Islet precursor cell (in vitro differentiated cells): ENCODE results near the gene CYP1A1.
"Not testable (repeated sequence)": the region's sequence is repeated elsewhere in the genome, so short reads cannot be mapped to it uniquely, and the experiment has no call there.

Experiments used
- DNase-seq: peaks from one replicate; pipeline ENCODE4 v3.0.0-alpha.2; 2018

The CYP1A1 gene

DNA sequence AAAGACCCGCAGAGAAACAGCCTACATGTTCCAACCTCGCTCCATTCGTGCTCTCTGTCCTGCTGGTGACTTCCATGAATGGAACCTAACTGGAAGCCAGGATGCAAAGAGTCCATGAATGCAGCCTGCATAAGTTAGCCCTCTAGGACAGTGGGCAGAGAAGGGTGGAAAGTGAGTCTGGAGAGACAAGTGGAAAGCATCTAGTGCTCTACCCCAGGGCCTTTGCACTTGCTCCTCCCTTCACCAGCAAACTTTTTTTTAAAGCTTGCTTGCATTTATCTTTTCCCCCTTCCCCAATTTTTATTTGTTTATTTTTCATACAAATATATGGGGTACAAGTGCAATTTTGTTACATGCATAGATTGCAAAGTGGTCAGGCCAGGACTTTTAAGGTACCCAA lies 7.9 kb upstream of the CYP1A1 start:
- no peak for DNase-seq

DNA sequence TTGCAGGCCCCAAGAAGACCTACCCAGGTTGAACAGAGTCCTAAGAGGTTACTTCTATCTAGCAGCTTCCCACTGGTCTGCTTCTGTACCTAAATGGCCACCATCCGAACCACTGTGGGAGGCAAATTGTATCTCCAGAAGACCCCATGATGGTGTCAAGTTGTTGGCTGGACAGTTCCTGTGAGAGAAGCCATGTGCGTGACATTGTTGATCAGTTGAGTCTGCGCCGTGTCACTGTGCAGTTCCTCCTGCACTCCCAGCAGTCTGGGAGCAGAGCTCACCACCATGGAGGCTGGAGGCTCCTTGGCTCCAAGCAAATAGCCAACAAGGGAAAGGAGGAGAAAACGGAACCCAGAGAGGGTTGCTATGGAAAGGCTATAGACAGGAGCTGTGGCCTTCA lies 7.5 kb upstream of the CYP1A1 start:
- no peak for DNase-seq

DNA sequence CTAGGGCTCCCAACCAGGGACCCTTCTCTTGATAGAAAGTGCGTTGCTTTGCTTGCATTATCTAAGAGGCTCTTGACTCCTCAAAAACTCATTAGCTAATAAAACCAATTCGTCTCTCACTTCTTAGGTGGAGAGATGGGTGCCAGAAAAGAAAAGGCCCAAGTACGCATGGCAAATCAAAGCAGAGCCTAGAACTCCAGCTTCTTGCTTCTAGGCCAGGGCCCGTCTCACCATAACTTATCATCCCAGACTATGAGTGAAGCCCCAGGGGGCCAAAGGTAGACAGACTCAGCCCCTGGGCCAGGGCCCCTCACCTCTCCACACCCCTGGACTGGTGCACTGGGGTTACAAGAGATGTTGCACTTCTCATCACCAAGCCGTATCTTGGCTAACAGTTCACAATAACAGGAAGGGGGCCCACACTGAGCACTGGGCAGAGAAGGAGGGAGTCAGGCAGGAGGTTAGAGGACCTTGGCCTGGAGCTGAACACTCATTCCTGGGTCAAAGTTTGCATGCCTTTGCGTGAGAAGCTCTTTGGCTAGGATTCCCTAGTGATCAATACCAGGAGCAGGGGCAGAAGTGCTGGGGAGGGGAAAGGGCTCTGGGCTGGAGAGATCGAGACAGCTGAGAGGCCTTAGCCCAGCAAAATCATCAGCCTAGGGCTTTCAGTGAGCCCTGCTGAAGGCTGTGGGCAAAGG lies 5.4 kb upstream of the CYP1A1 start:
- DNase-seq, result no peak

DNA sequence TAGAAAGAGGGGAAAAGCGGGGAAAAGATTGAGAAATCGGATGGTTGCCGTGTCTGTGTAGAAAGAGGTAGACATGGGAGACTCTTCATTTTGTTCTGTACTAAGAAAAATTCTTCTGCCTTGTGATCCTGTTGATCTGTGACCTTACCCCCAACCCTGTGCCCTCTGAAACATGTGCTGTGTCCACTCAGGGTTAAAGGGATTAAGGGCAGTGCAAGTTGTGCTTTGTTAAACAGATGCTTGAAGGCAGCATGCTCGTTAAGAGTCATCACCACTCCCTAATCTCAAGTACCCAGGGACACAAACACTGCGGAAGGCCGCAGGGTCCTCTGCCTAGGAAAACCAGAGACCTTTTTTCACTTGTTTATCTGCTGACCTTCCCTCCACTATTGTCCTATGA lies 4.0 kb upstream of the CYP1A1 start:
- DNase-seq, result not testable (repeated sequence)

DNA sequence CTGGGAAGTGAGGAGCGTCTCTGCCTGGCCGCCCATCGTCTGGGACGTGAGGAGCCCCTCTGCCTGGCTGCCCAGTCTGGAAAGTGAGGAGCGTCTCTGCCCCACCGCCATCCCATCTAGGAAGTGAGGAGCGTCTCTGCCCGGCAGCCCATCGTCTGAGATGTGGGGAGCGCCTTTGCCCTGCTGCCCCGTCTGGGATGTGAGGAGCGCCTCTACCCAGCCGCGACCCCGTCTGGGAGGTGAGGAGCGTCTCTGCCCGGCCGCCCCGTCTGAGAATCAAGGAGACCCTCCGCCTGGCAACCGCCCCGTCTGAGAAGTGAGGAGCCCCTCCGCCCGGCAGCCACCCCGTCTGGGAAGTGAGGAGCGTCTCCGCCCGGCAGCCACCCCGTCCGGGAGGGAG lies 3.4 kb upstream of the CYP1A1 start:
- not testable (repeated sequence) for DNase-seq

DNA sequence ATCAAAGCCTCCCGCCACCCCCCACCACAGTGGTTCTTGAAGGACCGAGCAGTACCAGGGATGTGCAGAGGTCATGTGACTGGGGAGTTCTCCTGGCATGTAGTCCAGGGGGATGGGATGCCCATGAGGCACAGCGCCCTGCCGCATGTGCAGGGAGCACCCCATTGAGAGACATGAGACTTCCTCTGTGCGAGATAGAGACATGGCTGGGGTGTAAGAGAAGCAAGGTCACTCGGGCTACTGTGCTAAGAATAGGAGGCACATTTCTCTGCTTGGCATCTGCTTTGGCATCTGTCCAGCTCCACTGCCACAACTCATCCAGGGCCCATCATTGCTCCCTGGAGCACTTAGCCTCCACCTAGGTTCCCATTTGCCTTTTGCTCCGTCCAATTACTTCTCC lies 2.4 kb upstream of the CYP1A1 start:
- no peak for DNase-seq

DNA sequence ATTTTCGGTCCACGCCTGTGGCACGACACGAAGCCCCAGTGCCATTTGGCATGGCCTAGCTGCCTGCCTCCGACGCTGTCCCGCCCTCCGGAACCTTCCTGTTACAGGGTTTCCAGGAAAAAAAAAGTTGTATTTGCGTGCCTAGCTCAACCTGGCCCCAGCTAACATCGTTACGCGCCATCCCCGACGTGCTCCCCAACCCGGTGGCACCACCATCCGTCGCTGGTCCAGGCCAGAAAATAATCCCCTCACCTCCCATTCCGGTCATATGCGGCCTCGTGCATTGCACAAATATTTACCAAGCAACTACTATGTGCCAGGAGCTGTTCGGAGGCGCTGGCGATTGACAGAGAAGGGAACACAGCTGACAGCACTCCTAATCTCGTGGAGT lies 1.4 kb upstream of the CYP1A1 start:
- no peak for DNase-seq

DNA sequence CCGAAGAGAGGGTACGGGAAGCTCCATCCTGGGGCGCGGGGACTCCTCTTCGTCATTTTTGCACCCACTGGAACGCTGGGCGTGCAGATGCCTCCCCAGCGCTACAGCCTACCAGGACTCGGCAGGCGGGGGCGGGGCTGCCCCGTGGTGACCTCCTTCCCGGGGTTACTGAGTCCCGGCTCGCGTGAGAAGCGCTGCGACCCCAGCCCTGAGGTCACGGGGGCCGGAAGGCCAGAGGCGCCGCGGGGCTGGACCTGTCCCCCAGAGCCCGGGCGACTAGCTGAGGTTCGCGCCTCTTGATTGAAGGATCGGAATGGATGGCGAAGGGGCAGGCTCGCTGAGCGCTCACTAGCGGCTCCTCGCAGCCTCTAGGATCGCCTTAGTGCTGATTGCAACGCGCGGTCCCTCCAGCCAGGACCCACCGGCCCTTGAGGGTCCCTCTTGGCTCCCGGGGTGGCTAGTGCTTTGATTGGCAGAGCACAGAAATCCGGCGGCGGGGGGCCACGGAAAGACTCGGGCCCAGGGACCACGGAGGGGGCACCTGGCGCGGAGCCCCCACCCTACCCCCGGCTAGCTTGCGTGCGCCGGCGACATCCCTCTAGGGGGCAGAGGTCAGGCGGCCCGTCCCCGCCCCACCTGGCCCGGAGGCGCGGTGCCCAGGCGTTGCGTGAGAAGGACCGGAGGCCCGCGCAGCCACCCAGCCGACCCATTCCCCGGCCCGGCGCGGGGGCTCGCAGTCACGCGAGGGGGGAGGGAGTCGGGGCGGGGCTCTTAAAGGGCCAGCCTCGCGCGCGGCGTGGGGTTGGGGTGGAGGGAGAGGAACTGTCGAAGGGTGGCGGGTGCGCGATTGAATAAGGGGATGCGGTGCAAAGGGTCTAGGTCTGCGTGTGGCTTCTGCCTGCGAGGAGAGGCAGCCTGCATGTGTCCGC lies 781 bp upstream of the CYP1A1 start:
- DNase-seq, result peak; percentile 70

DNA sequence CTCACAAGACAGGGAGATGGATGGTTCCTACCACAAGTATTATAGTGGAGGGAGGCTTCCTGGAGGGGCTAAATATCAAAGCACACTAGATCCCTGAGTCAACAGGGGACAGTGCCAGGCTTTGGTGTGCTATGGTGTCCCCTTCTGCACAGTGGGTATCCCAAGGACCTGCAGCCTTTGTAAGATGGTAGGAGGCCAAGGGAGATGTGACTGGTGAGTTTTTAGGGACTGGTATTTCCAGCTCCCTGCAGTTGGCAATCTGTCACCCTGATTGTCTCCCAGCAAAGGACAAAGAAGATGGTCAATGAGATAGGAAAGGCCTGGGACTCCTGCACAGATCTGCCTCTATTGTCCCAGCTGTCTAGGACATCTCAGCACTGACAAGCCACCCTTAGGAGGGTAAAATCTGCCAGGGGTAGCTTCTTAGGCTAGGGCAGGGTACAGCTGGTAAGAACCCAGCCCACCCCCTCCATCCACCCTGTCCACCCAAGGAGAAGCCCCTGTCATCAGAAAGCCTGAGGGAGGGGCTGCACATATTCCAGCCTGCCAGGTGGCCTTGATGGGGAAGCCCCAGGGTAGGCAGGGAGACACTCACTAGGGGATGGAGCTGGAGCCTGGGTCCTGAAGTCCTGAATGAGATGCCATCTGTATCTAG lies 631 bp downstream of the CYP1A1 start:
- no peak for DNase-seq

DNA sequence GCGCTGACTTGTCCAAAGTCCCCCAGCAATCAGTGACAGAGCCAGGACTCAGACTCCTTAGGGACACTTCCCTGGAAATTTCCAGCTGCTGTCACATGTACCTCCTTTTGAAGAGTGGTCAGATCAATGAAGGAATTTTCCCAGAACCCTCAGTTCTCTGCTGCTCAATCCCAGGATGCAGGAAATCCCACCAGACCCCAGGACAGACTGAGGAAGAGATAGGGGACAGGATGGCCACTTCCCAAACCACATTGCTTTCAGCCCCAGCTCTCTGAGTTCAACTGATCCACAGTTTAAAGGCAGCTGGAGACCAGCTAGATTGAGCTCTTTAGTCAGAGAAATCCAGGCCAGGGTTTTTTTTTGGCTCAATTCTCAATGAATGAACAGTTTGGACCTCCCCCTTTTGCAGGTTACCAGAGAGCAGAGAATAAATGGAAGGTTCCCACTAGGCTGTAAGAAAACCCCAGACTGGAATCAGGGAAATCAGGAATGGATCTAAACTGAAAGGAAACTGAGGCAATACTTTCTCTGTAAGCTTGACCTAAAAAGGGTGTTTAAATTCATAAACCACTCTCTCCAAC lies 1.5 kb downstream of the CYP1A1 start:
- no peak for DNase-seq

DNA sequence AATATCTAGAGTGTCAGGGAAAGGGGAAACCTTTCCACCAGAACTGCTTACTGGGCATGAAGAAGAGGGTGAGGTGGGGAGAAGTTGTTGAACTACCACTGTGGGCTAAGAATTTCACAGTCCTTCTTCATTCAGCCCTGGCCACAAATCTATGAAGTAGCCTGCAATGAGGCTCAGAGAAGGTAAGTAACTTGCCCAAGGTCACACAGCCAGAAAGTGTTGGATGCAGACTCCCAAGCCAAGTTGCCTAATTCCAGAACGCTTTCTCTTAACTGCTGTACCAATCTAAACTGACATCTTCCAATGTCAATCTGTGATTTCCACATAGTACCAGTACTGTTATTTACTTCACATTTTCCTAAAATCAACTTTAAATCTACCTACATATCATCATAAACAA lies 2.1 kb downstream of the CYP1A1 start:
- no peak for DNase-seq

DNA sequence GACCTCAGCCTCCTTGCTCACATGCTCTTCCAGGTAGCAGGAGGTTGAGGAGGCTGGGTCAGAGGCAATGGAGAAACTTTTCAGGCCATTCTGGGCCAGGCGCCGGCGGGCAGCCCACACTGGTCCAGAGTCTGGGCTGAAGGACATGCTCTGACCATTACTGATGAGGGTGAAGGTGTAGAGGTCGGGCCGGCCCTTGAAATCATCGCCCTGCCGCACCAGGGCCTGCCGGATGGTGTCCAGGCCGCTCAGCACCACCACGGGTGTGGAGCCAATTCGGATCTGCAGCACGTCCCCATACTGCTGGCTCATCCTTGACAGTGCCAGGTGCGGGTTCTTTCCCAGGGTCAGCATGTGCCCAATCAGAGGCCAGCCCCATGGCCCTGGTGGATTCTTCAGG lies 2.7 kb downstream of the CYP1A1 start:
- DNase-seq, result no peak

DNA sequence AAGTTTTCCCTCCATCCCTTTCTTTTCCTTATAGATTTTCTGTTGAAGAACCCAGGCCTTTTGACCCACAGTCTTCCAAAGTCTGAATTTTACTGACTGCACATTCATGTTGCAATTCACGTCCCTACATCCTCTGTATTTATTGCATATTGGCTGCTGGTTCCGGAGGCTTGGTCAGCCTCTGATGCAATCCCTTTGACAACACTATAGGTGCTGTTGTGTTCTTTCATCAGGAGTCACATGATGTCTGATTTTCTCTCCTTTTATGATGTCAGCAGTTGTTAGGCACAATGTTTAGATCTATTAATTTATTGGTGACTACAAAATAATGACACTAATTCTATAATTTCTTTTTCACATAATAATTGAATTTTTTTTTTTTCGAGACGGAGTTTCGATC lies 8.7 kb downstream of the CYP1A1 start:
- no peak for DNase-seq

DNA sequence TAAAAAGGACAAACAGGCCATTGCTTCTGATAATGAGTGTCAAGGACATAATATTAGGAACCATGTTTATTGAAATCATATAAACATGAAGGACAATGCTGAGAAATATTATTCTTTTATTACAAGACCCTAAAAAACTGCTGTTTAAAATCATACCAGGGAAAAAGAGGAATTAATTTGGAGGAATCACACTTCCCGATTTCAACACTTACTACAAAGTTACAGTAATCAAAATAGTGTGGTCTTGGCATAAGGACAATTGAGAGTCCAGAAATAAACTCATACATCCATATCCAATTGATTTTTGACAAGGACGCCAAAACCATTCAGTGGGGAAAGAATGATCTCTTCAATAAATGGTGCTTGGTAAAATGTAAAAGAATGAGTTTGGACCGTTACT lies 13.0 kb downstream of the CYP1A1 start:
- no peak for DNase-seq

DNA sequence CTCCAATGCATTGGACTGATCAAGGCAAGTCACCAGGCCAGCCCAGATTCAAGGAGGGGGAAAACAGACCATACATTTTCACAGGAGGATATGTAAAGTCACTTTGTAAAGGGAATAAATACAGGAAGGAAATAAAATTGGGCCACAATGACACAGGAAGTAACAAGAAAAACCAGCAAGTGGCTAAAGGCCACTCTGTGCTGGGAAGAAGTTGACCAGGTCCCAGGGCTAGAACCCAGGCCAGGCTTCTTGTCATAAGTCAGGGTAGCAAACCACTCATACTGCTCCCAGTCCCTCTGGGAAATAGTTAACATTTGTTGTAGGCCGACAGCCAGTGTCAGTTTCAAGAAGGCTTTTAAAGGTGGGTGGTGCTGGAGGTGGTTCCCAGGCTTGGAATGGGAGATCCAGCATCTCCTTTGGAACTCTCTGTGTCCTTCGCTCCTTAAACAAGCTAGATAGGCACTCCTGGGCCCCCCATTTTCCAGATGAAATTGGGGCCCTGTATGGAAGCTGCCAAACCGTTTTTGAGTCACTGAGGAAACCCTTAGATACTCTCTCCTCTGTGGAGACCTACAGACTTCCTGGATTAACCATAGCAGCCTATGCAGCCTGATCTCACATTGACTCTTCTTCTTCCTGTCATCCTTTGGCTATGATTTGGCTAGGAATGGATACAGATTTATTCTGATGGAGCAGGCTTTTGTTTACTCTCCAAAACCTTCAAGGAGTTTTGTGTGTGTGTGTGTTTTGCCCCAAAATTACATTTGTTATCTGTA lies 14.8 kb downstream of the CYP1A1 start:
- DNase-seq, result no peak

DNA sequence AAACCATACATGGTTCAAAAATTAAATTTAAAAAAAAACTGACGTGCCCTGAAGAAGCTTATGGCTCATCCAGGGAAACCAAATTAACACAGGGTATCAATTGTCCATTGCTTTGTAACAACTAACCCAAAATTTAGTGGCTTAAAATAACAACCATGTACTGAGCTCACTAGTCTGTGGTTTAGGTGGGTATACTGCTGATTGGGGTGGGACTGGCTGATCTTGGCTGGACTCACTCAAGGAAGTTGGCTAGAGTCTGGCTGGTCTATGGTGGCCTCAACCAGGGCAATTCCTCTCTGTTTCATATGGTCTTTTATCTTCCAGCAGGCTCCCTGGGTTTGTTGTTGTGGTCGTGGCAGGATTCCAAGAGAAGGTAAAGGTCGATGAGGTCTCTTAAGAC lies 15.4 kb downstream of the CYP1A1 start:
- DNase-seq, result no peak

DNA sequence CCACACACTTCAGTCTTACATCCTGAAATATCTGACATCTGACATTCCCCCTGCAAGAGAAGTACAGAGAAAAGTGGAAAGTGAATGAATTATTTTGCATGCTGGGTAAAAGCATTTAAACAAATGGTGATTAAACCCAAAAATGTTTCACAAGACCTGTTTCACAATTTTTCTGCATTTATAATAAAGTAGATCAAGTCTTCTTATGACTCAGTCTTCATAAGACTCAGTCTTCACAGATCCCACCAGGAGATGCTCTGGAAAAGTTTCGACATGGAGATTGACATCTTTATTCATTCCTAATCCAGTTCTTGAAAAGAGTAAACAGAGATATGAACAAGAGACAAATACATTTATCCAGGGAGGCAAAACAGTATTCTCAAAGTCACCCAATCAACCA lies 16.3 kb downstream of the CYP1A1 start:
- no peak for DNase-seq

DNA sequence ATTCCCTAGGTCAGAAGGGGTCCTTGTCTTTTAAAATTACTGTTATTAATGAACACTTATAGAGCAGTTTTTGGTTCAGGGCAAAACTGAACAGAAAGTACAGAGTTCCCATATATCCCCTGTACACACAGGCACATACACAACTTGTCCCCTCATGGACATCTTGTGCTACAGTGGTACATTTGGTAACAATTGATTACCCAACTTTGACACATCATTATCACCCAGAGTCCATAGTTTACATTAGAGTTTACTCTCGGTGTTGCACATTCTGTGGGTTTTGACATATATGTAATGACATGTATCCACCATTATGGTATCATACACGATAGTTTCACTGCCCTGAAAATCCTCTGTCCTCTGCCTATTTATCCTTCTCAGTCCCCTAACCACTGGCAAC lies 28.5 kb downstream of the CYP1A1 start:
- no peak for DNase-seq

DNA sequence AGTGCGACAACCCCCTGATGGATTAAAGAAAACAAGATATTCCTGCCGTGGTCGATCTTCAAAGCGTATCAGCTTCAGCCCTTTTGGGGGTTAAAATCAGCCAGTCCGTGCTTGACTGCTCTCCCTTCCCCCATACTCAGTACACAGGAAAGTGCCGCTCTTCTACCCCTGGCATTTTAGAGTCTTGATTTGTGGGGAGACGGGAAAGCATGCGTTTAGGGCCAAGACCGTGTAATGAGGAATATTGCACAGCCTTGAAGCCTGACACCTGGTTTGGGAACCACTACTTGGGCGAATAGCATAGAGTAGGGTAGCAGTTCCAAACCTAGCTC lies 29.0 kb downstream of the CYP1A1 start:
- DNase-seq, result no peak

DNA sequence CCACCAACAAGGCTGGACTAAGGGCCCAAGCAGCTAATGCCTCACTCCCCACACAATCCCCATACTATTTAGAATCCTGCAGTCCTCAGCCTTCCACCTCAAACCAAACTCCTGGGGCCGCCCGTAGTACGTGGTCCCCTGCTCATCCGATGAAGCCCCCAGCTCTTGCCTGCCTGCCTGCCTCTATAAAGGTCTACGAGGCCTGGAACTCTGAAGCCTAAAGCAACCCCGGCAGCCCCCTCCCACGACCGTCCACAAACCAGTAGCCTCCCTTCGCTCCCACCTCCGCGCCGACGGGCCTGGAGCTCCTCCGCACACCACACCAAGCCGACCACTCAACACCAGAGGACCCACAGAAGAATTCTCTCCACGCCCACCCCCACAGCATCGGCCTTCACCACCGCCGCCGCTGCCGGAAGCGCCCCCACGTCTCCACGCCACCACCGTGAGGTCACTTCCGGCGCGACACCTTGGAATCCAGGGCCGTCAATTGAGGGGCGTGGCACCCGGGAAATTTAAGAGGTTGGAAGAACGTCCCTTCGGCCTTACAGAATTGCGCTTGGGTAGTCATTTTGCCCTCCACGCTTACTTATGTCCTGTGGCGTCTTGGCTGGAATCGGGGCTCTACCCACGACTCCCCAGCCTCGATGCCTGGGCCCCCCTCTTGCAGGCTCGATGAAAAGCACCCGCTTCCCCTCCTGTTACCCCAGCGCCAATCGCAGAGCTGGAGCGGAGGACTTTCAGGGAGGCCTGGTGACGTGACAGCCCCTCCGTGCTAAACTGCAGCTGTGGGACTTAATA lies 29.5 kb downstream of the CYP1A1 start, which contains the start of gene EDC3:
EDC3 (minus strand) TSS at position 428 of the 801 bp plus-strand sequence. CDS start 20,900 bp downstream, outside the sequence.
- peak; percentile 90 for DNase-seq

DNA sequence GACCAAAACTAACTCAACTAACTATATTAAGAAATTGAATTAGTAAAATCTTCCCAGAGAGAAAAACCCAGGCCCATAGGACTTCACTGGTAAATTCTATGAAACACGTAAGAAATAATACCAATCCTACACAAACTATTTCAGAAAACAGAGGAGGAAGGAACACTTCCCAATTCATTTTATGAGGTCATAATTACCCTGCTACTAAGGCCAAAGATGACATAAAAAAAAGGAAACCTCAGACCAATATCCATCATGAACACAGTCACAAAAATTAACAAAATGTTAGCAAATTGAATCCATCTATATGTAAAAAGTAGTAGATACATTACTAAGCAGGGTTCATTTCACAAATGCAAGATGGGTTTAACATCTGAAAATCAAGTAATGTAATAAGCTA lies 33.0 kb downstream of the CYP1A1 start:
- no peak for DNase-seq

DNA sequence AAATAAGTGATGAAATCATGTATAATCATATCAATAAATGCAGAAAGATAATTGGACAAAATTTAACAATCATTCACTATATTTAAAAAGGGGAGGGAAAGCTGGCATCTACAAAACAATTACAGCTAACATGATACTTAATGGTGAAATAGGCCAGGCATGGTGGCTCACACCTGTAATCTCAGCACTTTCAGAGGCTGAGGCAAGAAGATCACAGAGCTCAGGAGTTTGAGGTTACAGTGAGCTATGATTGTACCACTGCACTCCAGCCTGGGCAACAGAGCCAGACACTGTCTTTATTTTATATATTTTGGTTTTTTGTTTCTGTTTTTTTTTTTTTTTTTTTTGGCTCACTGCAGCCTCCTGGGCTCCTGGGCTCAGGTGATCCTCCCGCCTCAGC lies 41.6 kb downstream of the CYP1A1 start:
- no peak for DNase-seq
